ENCODE data around the gene CARMIL1. TPM values are rescaled to one million over a fixed set of nuclear protein-coding genes. Genes with fewer than 3 reads are reported as not detected.

Gene CARMIL1
- polyA plus RNA-seq, 1 of the 3 experiments (the other 2 are of a cell fraction): 1.7 TPM

GRCh38 chr6:25403150-25403549 lies 124.0 kb downstream of the CARMIL1 start:
- POLR2A ChIA-PET: no interaction called here
- no peaks in the 10 kb centered on the region; the same call in 1 of the 2 replicates for H3K9me3 ChIP-seq
- 79% methylated on average over 2 of the region's 2 CpGs for WGBS (ENCODE audit: low lambda C conversion rate)
- H3K9me2 ChIP-seq: 0 out of 2 replicates have a peak, but pooled peaks cover 3% of the 10 kb centered on the region
- H3K27ac ChIP-seq (ENCODE audit: low read depth in 2 of 2, low read length in 1 of 2): no peak overlapping the region
- no peaks in the 10 kb centered on the region for H4K20me1 ChIP-seq (ENCODE audit: insufficient read depth)
- TF ChIP-seq RXRA (IDR thresholded peaks at IDR 0.05; ENCODE audit: borderline replicate concordance, low read depth) (no peak), TCF12 (IDR thresholded peaks at IDR 0.05) (no peak), JUND (IDR thresholded peaks at IDR 0.05) (no peak), RFX5 (IDR thresholded peaks at IDR 0.05; ENCODE audit: low read length) (no peak), EP300 (IDR thresholded peaks at IDR 0.05; ENCODE audit: borderline replicate concordance in 1 of 2, low read depth in 1 of 2, low read length in 1 of 2) (no peak), YY1 (IDR thresholded peaks at IDR 0.05; ENCODE audit: low read depth) (no peak), CHD2 (IDR thresholded peaks at IDR 0.05; ENCODE audit: low read length, partially characterized antibody) (no peak), ELF1 (IDR thresholded peaks at IDR 0.05) (no peak), MEF2A (IDR thresholded peaks at IDR 0.05; ENCODE audit: borderline replicate concordance, low read depth) (no peak), TAF1 (IDR thresholded peaks at IDR 0.05; ENCODE audit: borderline replicate concordance, low read depth, low read length) (no peak)
- TF ChIP-seq, protein P1, sequence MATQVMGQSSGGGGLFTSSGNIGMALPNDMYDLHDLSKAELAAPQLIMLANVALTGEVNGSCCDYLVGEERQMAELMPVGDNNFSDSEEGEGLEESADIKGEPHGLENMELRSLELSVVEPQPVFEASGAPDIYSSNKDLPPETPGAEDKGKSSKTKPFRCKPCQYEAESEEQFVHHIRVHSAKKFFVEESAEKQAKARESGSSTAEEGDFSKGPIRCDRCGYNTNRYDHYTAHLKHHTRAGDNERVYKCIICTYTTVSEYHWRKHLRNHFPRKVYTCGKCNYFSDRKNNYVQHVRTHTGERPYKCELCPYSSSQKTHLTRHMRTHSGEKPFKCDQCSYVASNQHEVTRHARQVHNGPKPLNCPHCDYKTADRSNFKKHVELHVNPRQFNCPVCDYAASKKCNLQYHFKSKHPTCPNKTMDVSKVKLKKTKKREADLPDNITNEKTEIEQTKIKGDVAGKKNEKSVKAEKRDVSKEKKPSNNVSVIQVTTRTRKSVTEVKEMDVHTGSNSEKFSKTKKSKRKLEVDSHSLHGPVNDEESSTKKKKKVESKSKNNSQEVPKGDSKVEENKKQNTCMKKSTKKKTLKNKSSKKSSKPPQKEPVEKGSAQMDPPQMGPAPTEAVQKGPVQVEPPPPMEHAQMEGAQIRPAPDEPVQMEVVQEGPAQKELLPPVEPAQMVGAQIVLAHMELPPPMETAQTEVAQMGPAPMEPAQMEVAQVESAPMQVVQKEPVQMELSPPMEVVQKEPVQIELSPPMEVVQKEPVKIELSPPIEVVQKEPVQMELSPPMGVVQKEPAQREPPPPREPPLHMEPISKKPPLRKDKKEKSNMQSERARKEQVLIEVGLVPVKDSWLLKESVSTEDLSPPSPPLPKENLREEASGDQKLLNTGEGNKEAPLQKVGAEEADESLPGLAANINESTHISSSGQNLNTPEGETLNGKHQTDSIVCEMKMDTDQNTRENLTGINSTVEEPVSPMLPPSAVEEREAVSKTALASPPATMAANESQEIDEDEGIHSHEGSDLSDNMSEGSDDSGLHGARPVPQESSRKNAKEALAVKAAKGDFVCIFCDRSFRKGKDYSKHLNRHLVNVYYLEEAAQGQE (IDR thresholded peaks at IDR 0.05; ENCODE audit: low read depth, low read length): no peak
- TF ChIP-seq, protein P2, sequence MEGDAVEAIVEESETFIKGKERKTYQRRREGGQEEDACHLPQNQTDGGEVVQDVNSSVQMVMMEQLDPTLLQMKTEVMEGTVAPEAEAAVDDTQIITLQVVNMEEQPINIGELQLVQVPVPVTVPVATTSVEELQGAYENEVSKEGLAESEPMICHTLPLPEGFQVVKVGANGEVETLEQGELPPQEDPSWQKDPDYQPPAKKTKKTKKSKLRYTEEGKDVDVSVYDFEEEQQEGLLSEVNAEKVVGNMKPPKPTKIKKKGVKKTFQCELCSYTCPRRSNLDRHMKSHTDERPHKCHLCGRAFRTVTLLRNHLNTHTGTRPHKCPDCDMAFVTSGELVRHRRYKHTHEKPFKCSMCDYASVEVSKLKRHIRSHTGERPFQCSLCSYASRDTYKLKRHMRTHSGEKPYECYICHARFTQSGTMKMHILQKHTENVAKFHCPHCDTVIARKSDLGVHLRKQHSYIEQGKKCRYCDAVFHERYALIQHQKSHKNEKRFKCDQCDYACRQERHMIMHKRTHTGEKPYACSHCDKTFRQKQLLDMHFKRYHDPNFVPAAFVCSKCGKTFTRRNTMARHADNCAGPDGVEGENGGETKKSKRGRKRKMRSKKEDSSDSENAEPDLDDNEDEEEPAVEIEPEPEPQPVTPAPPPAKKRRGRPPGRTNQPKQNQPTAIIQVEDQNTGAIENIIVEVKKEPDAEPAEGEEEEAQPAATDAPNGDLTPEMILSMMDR (IDR thresholded peaks at IDR 0.05): no peak
- TF ChIP-seq, protein P3, sequence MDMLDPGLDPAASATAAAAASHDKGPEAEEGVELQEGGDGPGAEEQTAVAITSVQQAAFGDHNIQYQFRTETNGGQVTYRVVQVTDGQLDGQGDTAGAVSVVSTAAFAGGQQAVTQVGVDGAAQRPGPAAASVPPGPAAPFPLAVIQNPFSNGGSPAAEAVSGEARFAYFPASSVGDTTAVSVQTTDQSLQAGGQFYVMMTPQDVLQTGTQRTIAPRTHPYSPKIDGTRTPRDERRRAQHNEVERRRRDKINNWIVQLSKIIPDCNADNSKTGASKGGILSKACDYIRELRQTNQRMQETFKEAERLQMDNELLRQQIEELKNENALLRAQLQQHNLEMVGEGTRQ (IDR thresholded peaks at IDR 0.05; ENCODE audit: borderline replicate concordance, low read depth, low read length): no peak
- no peaks in the 10 kb centered on the region for H3K79me2 ChIP-seq (ENCODE audit: insufficient read depth)
- no peak overlapping the region for H3K9ac ChIP-seq
- H3F3A ChIP-seq (replicated peaks; ENCODE audit: insufficient read depth): peaks cover 3% of the 10 kb centered on the region
- DNase-seq: no peak
- no peak overlapping the region for H3K4me2 ChIP-seq
- H3K4me1 ChIP-seq (ENCODE audit: control insufficient read depth in 1 of 2, insufficient read depth in 2 of 2, low read depth in 1 of 2, low read length in 1 of 2): no peaks in the 10 kb centered on the region; a peak in 1 of 4 replicates
- CTCF ChIA-PET: interaction anchor here (1.3 kb wide), 1 partner anchor 155 kb away, joined by 3 read pairs; no protein-coding TSS in a partner anchor
- no peak overlapping the region for H2AFZ ChIP-seq (ENCODE audit: low read depth)
- no peaks in the 10 kb centered on the region for H3K36me3 ChIP-seq (replicated peaks in 1 of 2; ENCODE audit: control insufficient read depth in 1 of 2, insufficient read depth in 2 of 2, low read length in 1 of 2)
- no peaks in the 10 kb centered on the region for H3K27me3 ChIP-seq (ENCODE audit: insufficient read depth)
- no peak overlapping the region for H3K4me3 ChIP-seq (ENCODE audit: low read depth in 2 of 2, low read length in 1 of 2)
